Activated CD8-positive, alpha-beta memory T cell treated with anti-CD3 and anti-CD28 coated beads for 1 hour (primary cell): ENCODE results near the gene PLPPR5.
"Not testable (repeated sequence)": the region's sequence is repeated elsewhere in the genome, so short reads cannot be mapped to it uniquely, and the experiment has no call there.

Experiments used
- DNase-seq, 2 donors: peaks; one replicate each; pipeline ENCODE4 v3.0.0-alpha.2; 2020; ENCODE audit warnings: low read depth in 1 of 2; ENCODE audit errors: extremely low read depth in 1 of 2

Gene PLPPR5

GRCh38 chr1:98919652-98920051 lies 85.0 kb downstream of the PLPPR5 start:
- no peak for DNase-seq

- no peak for DNase-seq
These were observed 85.5 kb downstream of the PLPPR5 start for GRCh38 chr1:98919211-98919610.

- DNase-seq, result no peak
These were observed 90.1 kb downstream of the PLPPR5 start for GRCh38 chr1:98914547-98914946.

GRCh38 chr1:98910827-98911226 lies 93.8 kb downstream of the PLPPR5 start:
- DNase-seq, result no peak

GRCh38 chr1:98908980-98909379 lies 95.7 kb downstream of the PLPPR5 start:
- DNase-seq, result no peak

GRCh38 chr1:98906809-98907208 lies 97.9 kb downstream of the PLPPR5 start:
- no peak for DNase-seq

- no peak for DNase-seq
These were observed 98.3 kb downstream of the PLPPR5 start for GRCh38 chr1:98906361-98906760.

- no peak for DNase-seq
These were observed 100.0 kb downstream of the PLPPR5 start for GRCh38 chr1:98904684-98905083.

GRCh38 chr1:98903726-98904125 lies 100.9 kb downstream of the PLPPR5 start:
- no peak for DNase-seq

GRCh38 chr1:98903261-98903660 lies 101.4 kb downstream of the PLPPR5 start:
- DNase-seq, result no peak

GRCh38 chr1:98898940-98899339 lies 105.7 kb downstream of the PLPPR5 start:
- no peak for DNase-seq

GRCh38 chr1:98897479-98897878 lies 107.2 kb downstream of the PLPPR5 start:
- no peak for DNase-seq

GRCh38 chr1:98896711-98897445 lies 107.8 kb downstream of the PLPPR5 start:
- DNase-seq, result no peak

GRCh38 chr1:98893371-98893770 lies 111.3 kb downstream of the PLPPR5 start:
- DNase-seq, result no peak

GRCh38 chr1:98888869-98889268 lies 115.8 kb downstream of the PLPPR5 start:
- DNase-seq, result no peak

- DNase-seq, result no peak
These were observed 117.2 kb downstream of the PLPPR5 start for GRCh38 chr1:98887507-98887906.

- DNase-seq, result no peak
These were observed 119.8 kb downstream of the PLPPR5 start for GRCh38 chr1:98884864-98885263.

GRCh38 chr1:98881901-98882300 lies 122.8 kb downstream of the PLPPR5 start:
- DNase-seq, result no peak

GRCh38 chr1:98881234-98881633 lies 123.4 kb downstream of the PLPPR5 start:
- not testable (repeated sequence) for DNase-seq

GRCh38 chr1:98874828-98875227 lies 129.8 kb downstream of the PLPPR5 start:
- no peak for DNase-seq

- DNase-seq, result peak in 1 of 2 donors; percentile 9
These were observed 133.4 kb downstream of the PLPPR5 start for GRCh38 chr1:98870959-98871903.

- DNase-seq, result no peak
These were observed 138.9 kb downstream of the PLPPR5 start for GRCh38 chr1:98865796-98866195.
